ENCODE data around the gene JAK3. TPM values are rescaled to one million over a fixed set of nuclear protein-coding genes. Genes with fewer than 3 reads are reported as not detected.

The JAK3 gene
- total and polyA plus RNA-seq, 10 donors: 30.6 to 203 (median 116) TPM

DNA sequence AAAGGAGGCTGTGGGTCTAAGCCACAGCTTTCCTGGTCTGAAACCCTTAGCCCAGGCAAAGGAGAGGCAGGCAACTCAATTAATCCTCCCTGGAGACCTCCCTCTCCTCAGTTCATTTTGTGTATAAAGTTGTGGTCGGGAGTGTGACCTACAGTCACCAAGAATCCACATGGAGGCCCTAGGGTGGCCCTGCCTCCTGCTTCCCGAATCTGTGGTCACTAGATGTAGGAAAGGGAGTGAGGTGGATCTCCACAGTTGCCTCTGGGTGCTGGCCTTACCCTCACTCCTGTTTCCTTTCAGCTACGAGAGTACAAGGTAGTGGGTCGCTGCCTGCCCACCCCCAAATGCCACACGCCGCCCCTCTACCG, 13.2 kb upstream of the JAK3 start:
- 40 to 61% (median 46%) methylated on average over 7 of the region's 7 CpGs for WGBS, 5 donors
- peak overlapping the region in 4 of 8 donors; percentile 84 to 93 (median 92) for H3K27ac ChIP-seq

DNA sequence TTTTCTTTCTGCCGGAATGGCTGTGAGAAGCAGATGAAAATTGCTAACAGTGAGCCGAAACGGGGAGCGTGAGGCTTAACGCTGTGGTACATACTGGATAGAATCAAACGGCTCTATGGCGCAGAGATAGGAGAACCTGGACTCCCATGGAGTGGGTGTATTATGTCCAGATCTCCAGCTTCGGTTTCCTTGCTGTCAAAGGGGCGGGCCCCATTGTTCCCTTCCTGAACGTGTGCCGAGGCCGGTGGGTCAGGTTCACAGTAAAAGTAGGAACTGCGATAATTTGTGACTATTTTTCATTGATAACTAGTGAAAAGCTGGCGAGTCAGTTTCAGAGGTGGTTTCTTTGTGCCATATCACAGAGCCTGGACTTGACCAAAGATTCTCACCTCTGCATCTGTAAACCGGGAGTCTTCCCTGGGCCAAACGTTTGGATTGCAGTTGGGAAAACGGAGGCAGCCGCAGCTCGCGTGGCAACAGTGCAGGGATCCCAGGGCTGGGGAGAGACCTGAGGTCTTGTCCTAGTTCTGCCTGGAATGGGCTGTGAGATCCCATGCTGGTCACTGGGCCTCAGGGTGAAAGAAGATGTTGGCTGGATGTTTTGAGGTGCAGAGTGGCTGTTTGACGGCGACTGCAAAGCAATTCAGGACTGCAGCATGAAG, 12.7 kb upstream of the JAK3 start:
- H3K9me3 ChIP-seq: no peaks in the 10 kb centered on the region

More for the DNA sequence above, 13.2 kb upstream of the JAK3 start:
- DNase-seq: no peak
- Histone ChIP-seq H3K27me3 (replicated peaks in 1 of 7) (no peaks in the 10 kb centered on the region), H3K36me3 (peaks cover 0 to 53% (median 40%) of the 10 kb centered on the region in 6 donors), H3K4me1 (peaks cover 17 to 61% (median 41%) of the 10 kb centered on the region in 6 donors), H3K9me3 (no peaks in the 10 kb centered on the region), H3K4me3 (peak overlapping the region; percentile 92 to 100 (median 100))
- intact Hi-C loops (cut with DNase I; ENCODE audit: low total_unique reads): loop anchor here (10.0 kb wide), 1 partner anchor 134 kb away; no protein-coding TSS in a partner anchor
- TF ChIP-seq POLR2A (IDR thresholded peaks at IDR 0.05) (no peak), POLR2AphosphoS5 (IDR thresholded peaks at IDR 0.05) (peak in 1 of 3 donors; percentile 6)

DNA sequence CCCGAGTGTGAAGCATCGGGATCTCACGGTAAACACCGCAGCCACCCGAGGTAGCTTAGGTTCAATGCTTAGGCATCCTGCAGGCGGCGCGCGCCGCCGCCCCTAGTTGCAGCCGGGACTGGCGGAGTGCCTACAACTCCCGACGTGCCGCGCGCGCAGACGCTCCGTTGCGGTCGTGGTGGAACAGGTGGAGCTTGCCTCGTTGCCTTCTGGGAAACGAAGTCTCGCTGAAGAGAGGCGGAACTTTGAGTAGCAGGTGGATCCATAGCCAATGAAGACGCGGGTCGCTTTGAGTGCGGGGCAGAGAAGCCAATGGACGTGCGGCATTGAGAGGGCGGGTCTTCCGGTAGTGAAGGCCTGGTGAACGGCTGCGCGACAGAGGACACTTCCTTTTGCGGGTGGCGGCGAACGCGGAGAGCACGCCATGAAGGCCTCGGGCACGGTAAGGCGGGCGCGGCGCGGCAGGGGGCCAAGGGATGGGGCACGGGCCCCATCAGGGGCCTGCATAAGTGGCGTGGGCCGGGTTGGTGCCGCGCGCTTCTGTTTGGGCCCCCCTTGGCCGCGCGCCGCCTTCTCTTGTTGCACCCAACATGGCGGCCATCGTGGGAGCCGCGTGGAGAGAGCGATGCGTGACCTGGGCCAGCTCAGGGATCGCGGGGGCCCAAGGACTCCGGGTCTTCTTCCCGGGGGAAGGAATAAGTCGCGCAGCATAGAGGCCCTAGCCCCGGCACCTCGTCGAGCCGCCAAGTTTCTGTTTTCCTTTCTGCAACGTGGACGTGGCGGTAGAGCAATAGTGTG, 11.9 kb upstream of the JAK3 start, which contains the start of gene RPL18A:
Gene RPL18A, plus strand, starts transcription at position 378 of the 798 bp plus-strand sequence. Its CDS starts 47 bp downstream, at position 425.
- Histone ChIP-seq H3K4me1 (peaks cover 17 to 64% (median 47%) of the 10 kb centered on the region in 6 donors), H3K27ac (peak within 1 kb of the TSS; percentile 84 to 93 (median 91)), H3K27me3 (replicated peaks in 1 of 7) (no peaks in the 10 kb centered on the region), H3K4me3 (peak within 1 kb of the TSS; percentile 92 to 100 (median 100)), H3K36me3 (peaks cover 0 to 40% (median 34%) of the 10 kb centered on the region in 6 donors), H3K9me3 (no peaks in the 10 kb centered on the region)
- intact Hi-C loops (cut with DNase I; ENCODE audit: low total_unique reads): loop anchor here (2.0 to 10.0 kb wide), 3 partner anchors 73 to 135 kb away; partner anchors contain the start of gene CCDC124
- TF ChIP-seq, protein P1, sequence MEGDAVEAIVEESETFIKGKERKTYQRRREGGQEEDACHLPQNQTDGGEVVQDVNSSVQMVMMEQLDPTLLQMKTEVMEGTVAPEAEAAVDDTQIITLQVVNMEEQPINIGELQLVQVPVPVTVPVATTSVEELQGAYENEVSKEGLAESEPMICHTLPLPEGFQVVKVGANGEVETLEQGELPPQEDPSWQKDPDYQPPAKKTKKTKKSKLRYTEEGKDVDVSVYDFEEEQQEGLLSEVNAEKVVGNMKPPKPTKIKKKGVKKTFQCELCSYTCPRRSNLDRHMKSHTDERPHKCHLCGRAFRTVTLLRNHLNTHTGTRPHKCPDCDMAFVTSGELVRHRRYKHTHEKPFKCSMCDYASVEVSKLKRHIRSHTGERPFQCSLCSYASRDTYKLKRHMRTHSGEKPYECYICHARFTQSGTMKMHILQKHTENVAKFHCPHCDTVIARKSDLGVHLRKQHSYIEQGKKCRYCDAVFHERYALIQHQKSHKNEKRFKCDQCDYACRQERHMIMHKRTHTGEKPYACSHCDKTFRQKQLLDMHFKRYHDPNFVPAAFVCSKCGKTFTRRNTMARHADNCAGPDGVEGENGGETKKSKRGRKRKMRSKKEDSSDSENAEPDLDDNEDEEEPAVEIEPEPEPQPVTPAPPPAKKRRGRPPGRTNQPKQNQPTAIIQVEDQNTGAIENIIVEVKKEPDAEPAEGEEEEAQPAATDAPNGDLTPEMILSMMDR (IDR thresholded peaks at IDR 0.05 in 8 of 11, conservative IDR thresholded peaks at IDR 0.05 in 3 of 11): peak; percentile 55 to 93 (median 90)
- peak; percentile 99 for TF ChIP-seq POLR2AphosphoS5 (IDR thresholded peaks at IDR 0.05)
- TF ChIP-seq POLR2A (IDR thresholded peaks at IDR 0.05): peak; percentile 82 to 92 (median 88)
- WGBS, 5 donors: 0 to 1% (median 0%) methylated on average over 35 to 80 of the region's 80 CpGs
- DNase-seq: peak; percentile 100

More for the DNA sequence above, 12.7 kb upstream of the JAK3 start:
- DNase-seq: no peak
- Histone ChIP-seq H3K27ac (peak overlapping the region; percentile 84 to 93 (median 91)), H3K27me3 (replicated peaks in 1 of 7) (no peaks in the 10 kb centered on the region), H3K4me3 (peak overlapping the region; percentile 92 to 100 (median 100)), H3K36me3 (peaks cover 0 to 48% (median 40%) of the 10 kb centered on the region in 6 donors), H3K4me1 (peaks cover 17 to 60% (median 44%) of the 10 kb centered on the region in 6 donors)
- TF ChIP-seq POLR2A (IDR thresholded peaks at IDR 0.05): no peak
- no peak for TF ChIP-seq POLR2AphosphoS5 (IDR thresholded peaks at IDR 0.05)
- TF ChIP-seq, protein P1 (IDR thresholded peaks at IDR 0.05 in 8 of 11, conservative IDR thresholded peaks at IDR 0.05 in 3 of 11): no peak
- intact Hi-C loops (cut with DNase I; ENCODE audit: low total_unique reads): loop anchor here (10.0 kb wide), 1 partner anchor 134 kb away; no protein-coding TSS in a partner anchor
- 0 to 2% (median 2%) methylated on average over 11 to 22 of the region's 22 CpGs for WGBS, 5 donors

DNA sequence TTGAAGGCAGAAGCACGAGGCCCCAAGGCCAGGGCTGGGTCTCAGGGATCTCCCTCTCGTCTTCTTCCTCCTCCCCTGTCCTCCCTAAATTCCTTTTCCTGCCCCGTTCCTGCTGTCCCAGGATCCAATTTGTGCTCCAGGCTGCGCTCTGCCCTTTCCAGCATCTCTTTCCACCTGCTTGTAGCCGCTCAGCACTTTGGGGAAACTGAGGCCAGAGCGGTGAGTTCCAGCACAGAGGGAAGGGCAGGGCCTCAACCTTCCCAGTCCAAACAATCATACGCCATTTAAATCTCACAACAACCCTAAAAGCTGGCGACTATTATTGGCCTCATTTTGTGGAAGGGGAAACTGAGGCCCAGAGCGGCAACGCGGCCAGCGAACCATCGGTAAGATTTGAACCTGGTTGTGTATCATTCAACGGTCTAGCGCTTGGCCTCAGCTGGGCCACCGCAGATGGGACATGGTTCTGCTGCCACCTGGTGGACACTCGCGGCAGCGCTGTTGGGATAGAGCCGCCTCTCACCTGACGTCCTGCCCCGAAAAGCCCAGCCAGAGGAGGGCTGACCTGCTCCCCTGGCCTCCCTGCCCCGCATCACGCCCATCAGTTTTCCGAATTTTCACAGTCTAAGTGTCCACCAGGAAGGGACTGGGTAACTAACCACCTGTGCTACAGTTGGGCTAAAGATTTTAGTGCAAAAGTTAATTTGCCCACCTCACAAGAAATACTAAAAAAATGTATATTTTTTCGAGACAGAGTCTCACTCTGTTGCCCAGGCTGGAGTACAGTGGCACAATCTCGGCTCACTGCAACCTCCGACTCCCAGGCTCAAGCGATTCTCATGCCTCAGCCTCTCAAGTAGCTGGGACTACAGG, 7.7 kb upstream of the JAK3 start:
- DNase-seq: peak; percentile 98
- H3K4me1 ChIP-seq: peaks cover 14 to 44% (median 30%) of the 10 kb centered on the region in 6 donors
- no peak overlapping the region for H3K27ac ChIP-seq
- intact Hi-C loops (cut with DNase I; ENCODE audit: low total_unique reads): loop anchor here (5.0 kb wide), 1 partner anchor 73 kb away; no protein-coding TSS in a partner anchor
- WGBS, 5 donors: 15 to 18% (median 16%) methylated on average over 23 to 29 of the region's 29 CpGs
- no peak overlapping the region for H3K4me3 ChIP-seq
- H3K36me3 ChIP-seq: no peaks in the 10 kb centered on the region
- TF ChIP-seq, protein P1 (IDR thresholded peaks at IDR 0.05 in 8 of 11, conservative IDR thresholded peaks at IDR 0.05 in 3 of 11): peak; percentile 96 to 99 (median 98)
- TF ChIP-seq POLR2A (IDR thresholded peaks at IDR 0.05) (no peak), POLR2AphosphoS5 (IDR thresholded peaks at IDR 0.05) (peak; percentile 62 to 82 (median 71))
- H3K9me3 ChIP-seq: no peaks in the 10 kb centered on the region
- H3K27me3 ChIP-seq (replicated peaks in 1 of 7): no peaks in the 10 kb centered on the region

Data from spleen (tissue), 11 donors.